ENCODE data around the gene COL4A2.
"Not testable (repeated sequence)": the region's sequence is repeated elsewhere in the genome, so short reads cannot be mapped to it uniquely, and the experiment has no call there.

COL4A2 gene

GRCh38 chr13:110525328-110526319, 218.5 kb downstream of the COL4A2 start:
- TF ChIP-seq CTCF (IDR thresholded peaks at IDR 0.05; ENCODE audit: low read depth, low read length, missing control alignments), result no peak
- no peak for DNase-seq (ENCODE audit: extremely low read depth, low read depth)
- no peak overlapping the region for H3K4me3 ChIP-seq (replicated peaks; ENCODE audit: low read depth, low read length)

GRCh38 chr13:110528371-110528770, 221.3 kb downstream of the COL4A2 start:
- DNase-seq (ENCODE audit: extremely low read depth, low read depth), result no peak
- no peak for TF ChIP-seq CTCF (IDR thresholded peaks at IDR 0.05; ENCODE audit: low read depth, low read length, missing control alignments)
- no peak overlapping the region for H3K4me3 ChIP-seq (replicated peaks; ENCODE audit: low read depth, low read length)

GRCh38 chr13:110528911-110529310, 221.8 kb downstream of the COL4A2 start:
- no peak overlapping the region for H3K4me3 ChIP-seq (replicated peaks; ENCODE audit: low read depth, low read length)
- DNase-seq (ENCODE audit: extremely low read depth, low read depth), result no peak
- TF ChIP-seq CTCF (IDR thresholded peaks at IDR 0.05; ENCODE audit: low read depth, low read length, missing control alignments), result no peak

GRCh38 chr13:110529522-110530311, 222.6 kb downstream of the COL4A2 start:
- no peak overlapping the region for H3K4me3 ChIP-seq (replicated peaks; ENCODE audit: low read depth, low read length)
- DNase-seq (ENCODE audit: extremely low read depth, low read depth), result no peak
- no peak for TF ChIP-seq CTCF (IDR thresholded peaks at IDR 0.05; ENCODE audit: low read depth, low read length, missing control alignments)

GRCh38 chr13:110531100-110531499, 224.0 kb downstream of the COL4A2 start:
- DNase-seq (ENCODE audit: extremely low read depth, low read depth), result no peak
- H3K4me3 ChIP-seq (replicated peaks; ENCODE audit: low read depth, low read length), result no peak overlapping the region

DNA sequence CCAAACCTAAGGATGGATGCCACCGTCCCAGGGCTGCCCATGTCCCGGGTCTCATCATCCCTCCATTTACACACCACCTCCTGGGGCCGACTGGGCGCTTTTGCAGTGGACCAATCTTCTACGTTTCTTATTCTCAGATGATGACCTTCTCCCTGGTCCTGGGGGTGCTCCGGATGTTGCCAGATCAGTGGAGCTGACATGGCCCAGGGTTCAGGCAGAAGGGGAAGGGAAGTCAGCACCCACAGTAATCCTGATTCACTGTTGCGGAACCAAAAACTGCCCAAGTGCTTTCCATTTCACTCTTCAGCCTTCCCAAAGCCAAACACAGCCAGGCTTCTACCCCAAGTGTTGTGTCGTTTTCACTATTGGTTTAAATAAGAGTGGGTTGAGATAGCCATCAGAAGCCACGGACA, 224.6 kb downstream of the COL4A2 start:
- no peak for DNase-seq (ENCODE audit: extremely low read depth, low read depth)
- no peak overlapping the region for H3K4me3 ChIP-seq (replicated peaks; ENCODE audit: low read depth, low read length)
- TF ChIP-seq CTCF (IDR thresholded peaks at IDR 0.05; ENCODE audit: low read depth, low read length, missing control alignments), result no peak

More at GRCh38 chr13:110531100-110531499, 224.0 kb downstream of the COL4A2 start:
- no peak for TF ChIP-seq CTCF (IDR thresholded peaks at IDR 0.05; ENCODE audit: low read depth, low read length, missing control alignments)

DNA sequence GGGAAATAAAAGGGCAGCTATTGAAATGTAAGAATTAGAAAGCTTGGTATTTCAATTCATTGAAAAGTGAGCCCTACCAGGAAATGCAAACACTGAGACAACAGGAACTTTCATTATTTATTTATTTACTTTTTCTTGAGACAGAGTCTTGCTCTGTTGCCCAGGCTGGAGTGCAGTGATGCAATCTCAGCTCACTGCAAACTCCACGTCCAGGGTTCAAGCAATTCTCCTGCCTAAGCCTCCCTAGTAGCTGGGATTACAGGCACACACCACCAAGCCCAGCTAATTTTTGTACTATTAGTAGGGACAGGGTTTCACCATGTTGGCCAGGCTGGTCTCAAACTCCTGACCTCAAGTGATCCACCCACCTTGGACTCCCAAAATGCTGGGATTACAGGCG, 225.2 kb downstream of the COL4A2 start:
- DNase-seq (ENCODE audit: extremely low read depth, low read depth); H3K4me3 ChIP-seq (replicated peaks; ENCODE audit: low read depth, low read length): not testable (repeated sequence)
